COR-L47 (cell line): Measurements from ENCODE around the gene SNRPD1.
"Not testable (repeated sequence)": the region's sequence is repeated elsewhere in the genome, so short reads cannot be mapped to it uniquely, and the experiment has no call there.

Experiments used
- DNase-seq: peaks from one replicate; lab custom pipeline; 2025; lab: John Stamatoyannopoulos, UW

Gene SNRPD1

GRCh38 chr18:21612125-21613039, at the start of gene SNRPD1:
SNRPD1 (plus strand) TSS chr18:21612314; CDS start chr18:21612430, 116 bp downstream.
- peak; percentile 95 for DNase-seq

GRCh38 chr18:21571772-21572171, 40.3 kb upstream of the SNRPD1 start:
- no peak for DNase-seq

- DNase-seq = no peak
Measured at GRCh38 chr18:21575656-21576055, 36.5 kb upstream of the SNRPD1 start.

GRCh38 chr18:21584391-21584790, 27.7 kb upstream of the SNRPD1 start:
- no peak for DNase-seq

- not testable (repeated sequence) for DNase-seq
Measured at GRCh38 chr18:21592361-21592760, 19.8 kb upstream of the SNRPD1 start.

GRCh38 chr18:21593540-21594257, 18.4 kb upstream of the SNRPD1 start:
- no peak for DNase-seq

- no peak for DNase-seq
Measured at GRCh38 chr18:21597620-21598019, 14.5 kb upstream of the SNRPD1 start.

- DNase-seq = peak; percentile 3
Measured at GRCh38 chr18:21598726-21599584, 13.2 kb upstream of the SNRPD1 start.

GRCh38 chr18:21599585-21600525, 12.3 kb upstream of the SNRPD1 start:
- DNase-seq = peak; percentile 78

GRCh38 chr18:21600526-21601410, 11.3 kb upstream of the SNRPD1 start, which contains the start of gene ESCO1:
ESCO1 (minus strand) TSS chr18:21600704; CDS start chr18:21574843, 25,861 bp downstream.
- peak; percentile 99 for DNase-seq

GRCh38 chr18:21602299-21602587, 9.9 kb upstream of the SNRPD1 start:
- DNase-seq = no peak

- DNase-seq = no peak
Measured at GRCh38 chr18:21604671-21605070, 7.4 kb upstream of the SNRPD1 start.

- DNase-seq = no peak
Measured at GRCh38 chr18:21605213-21605612, 6.9 kb upstream of the SNRPD1 start.

GRCh38 chr18:21611401-21612124, 551 bp upstream of the SNRPD1 start:
- DNase-seq = not testable (repeated sequence)

- not testable (repeated sequence) for DNase-seq
Measured at GRCh38 chr18:21621640-21622039, 9.5 kb downstream of the SNRPD1 start.

- no peak for DNase-seq
Measured at GRCh38 chr18:21629089-21629832, 17.1 kb downstream of the SNRPD1 start.

GRCh38 chr18:21632393-21632792, 20.3 kb downstream of the SNRPD1 start:
- no peak for DNase-seq

- DNase-seq = no peak
Measured at GRCh38 chr18:21634588-21635199, 22.6 kb downstream of the SNRPD1 start.
